ENCODE data around the gene SLC34A3.

The SLC34A3 gene

DNA sequence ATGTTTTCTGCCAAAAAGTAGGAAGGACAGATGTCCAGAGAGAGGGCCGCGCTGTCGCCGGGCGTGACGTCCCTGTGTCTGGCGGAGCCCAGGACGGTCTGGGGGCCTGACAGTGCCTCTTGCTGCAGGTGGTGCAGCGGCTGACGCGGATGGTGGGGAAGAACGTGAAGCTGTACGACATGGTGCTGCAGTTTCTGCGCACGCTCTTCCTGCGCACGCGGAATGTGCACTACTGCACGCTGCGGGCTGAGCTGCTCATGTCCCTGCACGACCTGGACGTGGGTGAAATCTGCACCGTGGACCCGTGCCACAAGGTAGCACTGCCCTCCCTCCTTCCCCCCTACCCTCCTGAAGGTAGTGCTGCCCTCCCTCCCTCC, 32.2 kb downstream of the SLC34A3 start:
- Histone ChIP-seq H3K36me3 (ENCODE audit: insufficient read depth, low read length) (peaks cover 36% of the 10 kb centered on the region), H3K9me3 (ENCODE audit: low read length) (no peaks in the 10 kb centered on the region), H3K4me1 (ENCODE audit: insufficient read depth, low read length) (no peaks in the 10 kb centered on the region), H3K4me3 (ENCODE audit: low read depth in 1 of 2, low read length in 2 of 2) (no peak overlapping the region), H3K27ac (ENCODE audit: low read depth, low read length) (no peak overlapping the region), H3K27me3 (ENCODE audit: control insufficient read depth in 1 of 2, insufficient read depth in 2 of 2, low read length in 2 of 2) (no peaks in the 10 kb centered on the region), H3K9ac (ENCODE audit: low read length) (no peak overlapping the region)

DNA sequence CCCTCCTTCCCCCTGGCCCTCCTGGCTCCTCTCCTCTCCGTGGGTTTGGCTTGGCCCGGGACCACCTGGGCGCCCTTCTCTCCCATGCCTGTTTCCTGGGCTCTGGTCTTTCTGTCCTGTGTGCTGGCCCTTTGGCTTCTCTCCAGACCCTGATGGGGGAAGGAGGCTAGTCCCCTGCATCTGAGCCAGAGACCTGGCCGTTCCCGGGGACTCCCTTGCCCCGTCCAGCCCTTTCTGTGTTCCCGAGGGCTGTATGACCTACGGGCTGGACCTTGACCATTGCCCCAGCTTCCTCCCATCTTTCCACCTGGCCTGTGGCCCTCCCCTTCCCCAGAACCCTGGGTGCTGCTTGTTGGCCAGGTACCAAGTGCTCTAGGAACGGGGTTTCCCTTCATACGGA, 32.8 kb downstream of the SLC34A3 start:
- Histone ChIP-seq H3K9ac (ENCODE audit: low read length) (no peak overlapping the region), H3K9me3 (ENCODE audit: low read length) (no peaks in the 10 kb centered on the region), H3K27ac (ENCODE audit: low read depth, low read length) (no peak overlapping the region), H3K27me3 (ENCODE audit: control insufficient read depth in 1 of 2, insufficient read depth in 2 of 2, low read length in 2 of 2) (no peaks in the 10 kb centered on the region), H3K4me3 (ENCODE audit: low read depth in 1 of 2, low read length in 2 of 2) (no peak overlapping the region), H3K36me3 (ENCODE audit: insufficient read depth, low read length) (peaks cover 40% of the 10 kb centered on the region), H3K4me1 (ENCODE audit: insufficient read depth, low read length) (peaks cover under 1% of the 10 kb centered on the region)

DNA sequence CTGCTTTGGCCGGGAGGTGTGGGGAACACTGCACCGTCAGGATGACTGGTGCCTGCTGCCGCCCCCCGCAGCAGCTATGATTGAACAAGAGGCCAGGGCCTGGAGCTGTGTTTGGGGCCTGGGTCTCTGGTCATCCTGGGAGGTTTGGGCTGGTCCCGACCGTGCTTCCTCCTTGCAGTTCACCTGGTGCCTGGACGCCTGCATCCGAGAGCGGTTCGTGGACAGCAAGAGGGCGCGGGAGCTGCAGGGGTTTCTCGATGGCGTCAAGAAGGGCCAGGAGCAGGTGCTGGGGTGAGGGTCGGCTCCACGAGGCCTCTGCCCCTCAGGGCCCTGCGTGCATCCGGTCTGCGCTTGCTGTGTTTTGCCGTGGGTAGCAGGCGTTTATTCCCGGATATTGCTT, 33.4 kb downstream of the SLC34A3 start:
- H3K4me1 ChIP-seq (ENCODE audit: insufficient read depth, low read length), result peaks cover 6% of the 10 kb centered on the region
- no peak overlapping the region for H3K27ac ChIP-seq (ENCODE audit: low read depth, low read length)
- no peak overlapping the region for H3K4me3 ChIP-seq (ENCODE audit: low read depth in 1 of 2, low read length in 2 of 2)
- H3K9ac ChIP-seq (ENCODE audit: low read length), result no peak overlapping the region
- no peaks in the 10 kb centered on the region for H3K27me3 ChIP-seq (ENCODE audit: control insufficient read depth in 1 of 2, insufficient read depth in 2 of 2, low read length in 2 of 2)
- H3K36me3 ChIP-seq (ENCODE audit: insufficient read depth, low read length), result peaks cover 40% of the 10 kb centered on the region
- H3K9me3 ChIP-seq (ENCODE audit: low read length), result no peaks in the 10 kb centered on the region

DNA sequence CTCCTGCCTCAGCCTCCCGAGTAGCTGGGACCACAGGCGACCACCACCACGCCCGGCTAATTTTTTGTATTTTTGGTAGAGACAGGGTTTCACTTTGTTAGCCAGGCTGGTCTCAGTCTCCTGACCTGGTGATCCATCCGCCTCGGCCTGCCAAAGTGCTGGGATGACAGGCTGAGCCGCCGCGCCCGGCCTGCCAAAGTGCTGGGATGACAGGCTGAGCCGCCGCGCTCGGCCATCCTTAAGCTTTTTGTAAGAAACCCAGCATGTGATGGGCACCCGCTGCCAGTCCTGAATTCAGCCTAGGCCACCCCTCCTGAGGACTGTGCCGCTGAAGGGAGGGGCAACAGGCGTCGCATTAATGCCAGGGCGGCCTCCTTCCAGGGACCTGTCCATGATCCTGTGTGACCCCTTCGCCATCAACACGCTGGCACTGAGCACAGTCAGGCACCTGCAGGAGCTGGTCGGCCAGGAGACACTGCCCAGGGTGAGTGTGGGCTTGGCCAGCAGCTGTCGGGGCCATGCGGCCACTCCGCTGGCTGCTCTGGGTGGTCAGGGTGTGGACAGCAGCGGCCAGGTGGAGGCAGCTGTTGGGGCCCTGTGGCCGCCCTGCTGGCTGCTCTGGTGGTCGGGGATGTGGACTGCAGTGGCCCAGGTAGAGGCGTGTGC, 34.9 kb downstream of the SLC34A3 start:
- Histone ChIP-seq H3K9me3 (ENCODE audit: low read length) (no peaks in the 10 kb centered on the region), H3K4me3 (ENCODE audit: low read depth in 1 of 2, low read length in 2 of 2) (no peak overlapping the region), H3K9ac (ENCODE audit: low read length) (no peak overlapping the region), H3K36me3 (ENCODE audit: insufficient read depth, low read length) (peaks cover 45% of the 10 kb centered on the region), H3K27ac (ENCODE audit: low read depth, low read length) (no peak overlapping the region), H3K27me3 (ENCODE audit: control insufficient read depth in 1 of 2, insufficient read depth in 2 of 2, low read length in 2 of 2) (no peaks in the 10 kb centered on the region), H3K4me1 (ENCODE audit: insufficient read depth, low read length) (peaks cover 11% of the 10 kb centered on the region)

DNA sequence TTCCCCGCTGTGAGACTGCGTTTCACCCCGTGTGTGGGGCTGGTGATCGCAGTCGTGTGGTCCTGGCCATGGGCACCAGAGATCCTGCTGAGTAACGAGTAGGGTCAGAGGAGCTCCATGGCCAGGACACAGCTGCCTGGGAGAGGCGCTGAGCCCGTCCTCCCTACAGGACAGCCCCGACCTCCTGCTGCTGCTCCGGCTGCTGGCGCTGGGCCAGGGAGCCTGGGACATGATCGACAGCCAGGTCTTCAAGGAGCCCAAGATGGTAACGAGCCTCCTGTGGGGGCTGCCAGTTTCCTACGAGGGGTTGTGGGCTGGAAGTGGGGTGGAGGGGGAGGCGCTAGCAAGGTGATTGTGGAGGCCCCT, 35.4 kb downstream of the SLC34A3 start:
- peaks cover 45% of the 10 kb centered on the region for H3K36me3 ChIP-seq (ENCODE audit: insufficient read depth, low read length)
- no peaks in the 10 kb centered on the region for H3K9me3 ChIP-seq (ENCODE audit: low read length)
- H3K27ac ChIP-seq (ENCODE audit: low read depth, low read length), result no peak overlapping the region
- no peak overlapping the region for H3K9ac ChIP-seq (ENCODE audit: low read length)
- no peaks in the 10 kb centered on the region for H3K27me3 ChIP-seq (ENCODE audit: control insufficient read depth in 1 of 2, insufficient read depth in 2 of 2, low read length in 2 of 2)
- no peak overlapping the region for H3K4me3 ChIP-seq (ENCODE audit: low read depth in 1 of 2, low read length in 2 of 2)
- H3K4me1 ChIP-seq (ENCODE audit: insufficient read depth, low read length), result peaks cover 11% of the 10 kb centered on the region

DNA sequence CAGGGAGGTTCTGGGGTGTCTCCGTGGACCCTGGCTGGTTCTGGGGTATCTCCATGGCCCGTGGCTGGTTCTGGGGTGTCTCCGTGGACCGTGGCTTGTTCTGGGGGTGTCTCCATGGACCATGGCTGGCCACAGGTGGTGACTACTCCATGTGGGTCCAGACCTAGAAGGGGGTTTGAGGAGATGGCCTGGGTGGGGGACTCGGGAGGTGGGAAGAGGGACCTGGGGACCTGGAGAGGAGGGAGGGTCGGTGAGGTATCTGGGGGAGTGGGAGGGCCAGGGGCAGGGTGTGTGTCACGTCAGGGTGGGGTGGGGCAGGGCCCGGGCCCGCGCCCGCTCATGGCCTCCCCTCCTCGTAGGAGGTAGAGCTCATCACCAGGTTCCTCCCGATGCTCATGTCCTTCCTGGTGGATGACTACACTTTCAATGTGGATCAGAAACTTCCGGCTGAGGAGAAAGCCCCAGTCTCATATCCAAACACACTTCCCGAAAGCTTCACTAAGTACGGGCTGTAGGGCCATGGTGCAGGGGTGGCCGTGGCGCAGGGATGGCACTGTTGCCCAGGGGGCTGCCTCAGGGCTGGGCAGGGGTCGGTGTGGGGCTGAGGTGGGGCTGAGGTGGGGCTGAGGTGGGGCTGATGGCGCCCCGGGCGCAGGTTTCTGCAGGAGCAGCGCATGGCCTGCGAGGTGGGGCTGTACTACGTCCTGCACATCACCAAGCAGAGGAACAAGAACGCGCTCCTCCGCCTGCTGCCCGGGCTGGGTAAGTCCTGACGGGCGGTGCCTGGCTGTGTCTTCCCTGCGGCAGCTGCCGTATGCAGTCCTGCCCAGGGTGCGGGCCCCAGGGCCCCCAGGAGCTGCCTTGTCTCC, 36.1 kb downstream of the SLC34A3 start:
- H3K4me1 ChIP-seq (ENCODE audit: insufficient read depth, low read length), result peaks cover 11% of the 10 kb centered on the region
- H3K36me3 ChIP-seq (ENCODE audit: insufficient read depth, low read length), result peaks cover 47% of the 10 kb centered on the region
- no peak overlapping the region for H3K4me3 ChIP-seq (ENCODE audit: low read depth in 1 of 2, low read length in 2 of 2)
- no peak overlapping the region for H3K27ac ChIP-seq (ENCODE audit: low read depth, low read length)
- no peaks in the 10 kb centered on the region for H3K27me3 ChIP-seq (ENCODE audit: control insufficient read depth in 1 of 2, insufficient read depth in 2 of 2, low read length in 2 of 2)
- H3K9ac ChIP-seq (ENCODE audit: low read length), result no peak overlapping the region
- no peaks in the 10 kb centered on the region for H3K9me3 ChIP-seq (ENCODE audit: low read length)

DNA sequence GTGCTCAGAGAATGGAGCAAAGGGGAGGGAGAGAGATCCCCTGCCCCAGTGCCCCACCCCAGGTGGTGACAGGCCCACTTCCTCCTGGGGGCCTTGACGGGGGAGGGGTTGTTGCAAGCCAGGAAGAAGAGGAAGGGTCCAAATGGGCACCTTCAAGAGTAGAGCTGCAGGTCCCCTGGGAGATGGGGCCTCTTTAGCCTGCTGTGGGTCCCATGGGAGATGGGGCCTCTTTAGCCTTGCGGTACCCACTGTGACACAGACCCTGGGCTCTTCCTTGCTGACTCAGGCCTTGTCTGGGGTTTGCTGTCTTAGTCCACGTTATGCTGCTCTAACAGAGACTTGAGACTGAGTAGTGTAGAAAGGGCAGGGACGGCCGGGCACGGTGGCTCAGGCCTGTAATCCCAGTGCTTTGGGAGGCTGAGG, 37.2 kb downstream of the SLC34A3 start:
- Histone ChIP-seq H3K36me3 (ENCODE audit: insufficient read depth, low read length) (peaks cover 56% of the 10 kb centered on the region), H3K27me3 (ENCODE audit: control insufficient read depth in 1 of 2, insufficient read depth in 2 of 2, low read length in 2 of 2) (no peaks in the 10 kb centered on the region), H3K9me3 (ENCODE audit: low read length) (no peaks in the 10 kb centered on the region), H3K4me3 (ENCODE audit: low read depth in 1 of 2, low read length in 2 of 2) (no peak overlapping the region), H3K4me1 (ENCODE audit: insufficient read depth, low read length) (peaks cover 11% of the 10 kb centered on the region), H3K9ac (ENCODE audit: low read length) (no peak overlapping the region), H3K27ac (ENCODE audit: low read depth, low read length) (no peak overlapping the region)

DNA sequence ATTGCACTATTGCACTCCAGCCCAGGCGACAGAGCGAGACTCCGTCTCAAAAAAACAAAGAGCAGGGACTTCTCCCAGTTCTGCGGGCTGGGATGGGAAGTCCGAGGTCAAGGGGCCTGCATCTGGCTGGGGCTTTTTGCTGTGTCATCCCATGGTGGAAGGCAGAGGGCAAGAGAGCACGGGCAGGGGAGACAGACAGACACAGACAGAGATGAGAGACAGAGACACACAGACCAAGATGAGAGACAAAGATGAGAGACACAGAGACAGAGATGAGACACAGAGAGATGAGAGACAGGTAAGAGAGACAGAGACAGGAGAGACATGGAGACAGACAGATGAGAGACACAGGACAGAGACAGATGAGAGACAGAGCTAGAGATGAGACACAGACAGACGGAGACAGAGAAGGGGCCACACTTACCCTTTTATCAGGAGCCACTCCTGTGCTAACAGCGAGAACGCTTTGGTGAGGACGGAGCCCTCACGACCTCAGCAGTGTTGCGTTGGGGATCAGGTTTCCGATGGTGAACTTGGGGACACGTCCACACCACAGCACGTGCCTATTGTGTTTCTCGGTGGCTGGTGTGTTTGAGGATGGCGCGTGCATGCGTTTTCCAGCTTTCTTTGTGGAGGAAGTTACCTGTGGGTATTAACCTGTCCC, 38.0 kb downstream of the SLC34A3 start:
- no peaks in the 10 kb centered on the region for H3K9me3 ChIP-seq (ENCODE audit: low read length)
- peaks cover 53% of the 10 kb centered on the region for H3K36me3 ChIP-seq (ENCODE audit: insufficient read depth, low read length)
- no peak overlapping the region for H3K4me3 ChIP-seq (ENCODE audit: low read depth in 1 of 2, low read length in 2 of 2)
- peaks cover 11% of the 10 kb centered on the region for H3K4me1 ChIP-seq (ENCODE audit: insufficient read depth, low read length)
- H3K9ac ChIP-seq (ENCODE audit: low read length), result no peak overlapping the region
- no peaks in the 10 kb centered on the region for H3K27me3 ChIP-seq (ENCODE audit: control insufficient read depth in 1 of 2, insufficient read depth in 2 of 2, low read length in 2 of 2)
- H3K27ac ChIP-seq (ENCODE audit: low read depth, low read length), result no peak overlapping the region

DNA sequence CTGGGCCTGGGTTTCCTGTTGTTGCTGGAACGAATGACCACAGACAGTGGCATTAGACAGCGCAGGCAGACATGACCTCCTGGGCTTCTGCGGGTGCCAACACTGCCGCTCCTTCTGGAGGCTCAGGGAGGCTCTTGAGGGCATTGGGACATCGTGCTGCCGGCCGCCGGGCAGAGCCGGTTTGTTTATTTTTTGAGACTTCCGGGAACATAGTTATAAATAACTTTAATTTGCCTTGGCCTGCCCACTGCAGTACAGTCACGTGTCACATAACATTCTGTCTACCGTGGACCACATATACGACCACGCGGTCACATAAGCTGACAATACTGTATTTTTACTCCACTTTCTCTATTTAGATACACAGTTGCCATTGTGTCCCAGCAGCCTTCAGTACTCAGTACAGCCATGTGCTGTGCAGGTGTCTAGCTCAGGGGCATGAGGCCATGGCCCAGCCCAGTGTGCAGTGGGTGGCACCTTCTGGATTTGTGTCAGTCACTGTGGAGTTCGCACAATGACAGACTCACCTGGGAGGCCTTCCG, 38.6 kb downstream of the SLC34A3 start:
- Histone ChIP-seq H3K4me1 (ENCODE audit: insufficient read depth, low read length) (peaks cover 11% of the 10 kb centered on the region), H3K27ac (ENCODE audit: low read depth, low read length) (no peak overlapping the region), H3K4me3 (ENCODE audit: low read depth in 1 of 2, low read length in 2 of 2) (no peak overlapping the region), H3K9ac (ENCODE audit: low read length) (no peak overlapping the region), H3K27me3 (ENCODE audit: control insufficient read depth in 1 of 2, insufficient read depth in 2 of 2, low read length in 2 of 2) (peaks cover 0 to 2% of the 10 kb centered on the region in 2 donors), H3K9me3 (ENCODE audit: low read length) (no peaks in the 10 kb centered on the region), H3K36me3 (ENCODE audit: insufficient read depth, low read length) (peaks cover 47% of the 10 kb centered on the region)

DNA sequence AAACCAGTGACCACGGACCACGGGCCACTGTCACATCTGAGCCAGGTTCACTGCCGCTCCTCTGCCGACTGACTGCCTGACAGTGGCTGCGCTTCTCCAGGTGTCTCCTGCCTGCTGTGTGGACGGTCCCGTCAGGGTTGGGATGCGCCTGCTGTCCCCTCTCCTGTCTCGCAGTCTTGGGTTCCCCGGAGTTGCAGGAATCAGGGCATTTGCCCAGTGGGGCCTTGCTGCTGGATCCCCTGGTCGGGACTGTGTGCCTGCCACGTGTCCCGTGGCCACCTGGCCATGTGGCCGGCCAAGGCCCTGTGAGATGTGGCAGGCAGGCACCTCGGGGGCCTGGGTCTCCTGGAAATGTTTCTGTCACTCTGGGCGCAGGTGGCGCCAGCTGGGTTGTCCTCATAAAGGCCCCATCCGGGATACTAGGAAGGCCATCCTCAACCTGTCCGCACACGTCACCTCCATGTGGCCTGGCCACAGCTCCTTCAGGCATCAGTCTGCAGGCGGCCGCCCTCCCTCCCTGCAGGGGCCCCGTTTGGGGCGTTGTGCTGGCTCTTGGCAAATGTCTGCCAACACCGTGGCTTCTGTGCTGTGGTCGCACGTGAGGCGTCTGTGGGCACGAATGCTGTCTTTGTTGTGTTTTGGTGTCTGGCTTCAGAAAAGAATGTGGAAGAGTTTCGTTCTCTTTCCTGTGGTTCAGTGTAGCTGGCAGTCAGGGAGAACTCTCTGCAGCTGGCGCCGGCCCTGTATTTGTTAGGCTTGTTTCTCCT, 40.4 kb downstream of the SLC34A3 start:
- peaks cover 0 to 7% of the 10 kb centered on the region in 2 donors for H3K27me3 ChIP-seq (ENCODE audit: control insufficient read depth in 1 of 2, insufficient read depth in 2 of 2, low read length in 2 of 2)
- H3K9me3 ChIP-seq (ENCODE audit: low read length), result no peaks in the 10 kb centered on the region
- H3K27ac ChIP-seq (ENCODE audit: low read depth, low read length), result no peak overlapping the region
- H3K4me3 ChIP-seq (ENCODE audit: low read depth in 1 of 2, low read length in 2 of 2), result no peak overlapping the region
- peaks cover 38% of the 10 kb centered on the region for H3K36me3 ChIP-seq (ENCODE audit: insufficient read depth, low read length)
- H3K4me1 ChIP-seq (ENCODE audit: insufficient read depth, low read length), result peaks cover 11% of the 10 kb centered on the region
- H3K9ac ChIP-seq (ENCODE audit: low read length), result no peak overlapping the region

DNA sequence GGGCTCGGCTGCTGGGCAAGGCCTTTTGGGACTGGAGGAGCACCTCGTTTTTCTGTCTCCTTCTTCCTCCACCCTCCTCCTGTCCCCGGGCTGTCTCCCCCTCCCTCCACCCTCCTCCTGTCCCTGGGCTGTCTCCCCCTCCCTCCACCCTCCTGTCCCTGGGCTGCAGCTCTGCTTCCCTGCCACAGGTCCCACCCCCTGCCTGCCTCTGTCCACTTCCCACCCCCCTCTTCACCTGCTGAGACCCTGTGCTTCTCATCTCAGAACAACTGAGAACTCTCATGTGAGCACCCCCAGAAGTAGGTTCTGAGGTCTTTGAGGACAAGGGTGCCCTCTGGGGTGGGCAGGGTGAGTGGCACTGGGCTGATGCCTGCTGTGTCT, 41.0 kb downstream of the SLC34A3 start:
- H3K36me3 ChIP-seq (ENCODE audit: insufficient read depth, low read length), result peaks cover 33% of the 10 kb centered on the region
- peaks cover 0 to 13% of the 10 kb centered on the region in 2 donors for H3K27me3 ChIP-seq (ENCODE audit: control insufficient read depth in 1 of 2, insufficient read depth in 2 of 2, low read length in 2 of 2)
- H3K4me3 ChIP-seq (ENCODE audit: low read depth in 1 of 2, low read length in 2 of 2), result no peak overlapping the region
- peaks cover 15% of the 10 kb centered on the region for H3K4me1 ChIP-seq (ENCODE audit: insufficient read depth, low read length)
- H3K9ac ChIP-seq (ENCODE audit: low read length), result no peak overlapping the region
- no peaks in the 10 kb centered on the region for H3K9me3 ChIP-seq (ENCODE audit: low read length)
- no peak overlapping the region for H3K27ac ChIP-seq (ENCODE audit: low read depth, low read length)

Data from muscle layer of colon (tissue), 2 donors.